Kidney epithelial cell (primary cell): Measurements from ENCODE around the gene NFATC2. TPM values are rescaled to one million over a fixed set of nuclear protein-coding genes. Genes with fewer than 3 reads are reported as not detected.

Source experiments
- DNase-seq: peaks from one replicate; pipeline ENCODE4 v3.0.0-alpha.2; 2010; ENCODE audit warnings: low read depth
- H3K27me3 ChIP-seq: 2 replicates; pipeline ENCODE4 v1.6.0; 2011; ENCODE audit warnings: low read length; ENCODE audit not compliant: control insufficient read depth, insufficient read depth
- H3K36me3 ChIP-seq: 2 replicates; pipeline ENCODE4 v1.5.1; 2011; ENCODE audit warnings: low read length; ENCODE audit not compliant: control insufficient read depth, insufficient read depth
- H3K4me3 ChIP-seq: 2 replicates; pipeline ENCODE4 v1.5.1; 2011; ENCODE audit warnings: low read depth, mild to moderate bottlenecking, control low read depth, low read length
- total RNA-seq: library from RNA; depleted of rRNA; stranded (reverse); fragments of >200 nt; gene quantifications from 2 replicates; pipeline ENCODE4 v1.2.3, GENCODE V29; 2015
- TF ChIP-seq, protein P1 (sequence below): IDR thresholded peaks from 2 replicates; pipeline ENCODE4 v1.5.1; 2011; ENCODE audit warnings: mild to moderate bottlenecking, moderate library complexity, low read length, control low read depth, inconsistent platforms; ENCODE audit not compliant: insufficient read depth, poor library complexity, severe bottlenecking

The NFATC2 gene
- total RNA-seq, 1 donor from 2014 or later = 2.9 TPM

DNA sequence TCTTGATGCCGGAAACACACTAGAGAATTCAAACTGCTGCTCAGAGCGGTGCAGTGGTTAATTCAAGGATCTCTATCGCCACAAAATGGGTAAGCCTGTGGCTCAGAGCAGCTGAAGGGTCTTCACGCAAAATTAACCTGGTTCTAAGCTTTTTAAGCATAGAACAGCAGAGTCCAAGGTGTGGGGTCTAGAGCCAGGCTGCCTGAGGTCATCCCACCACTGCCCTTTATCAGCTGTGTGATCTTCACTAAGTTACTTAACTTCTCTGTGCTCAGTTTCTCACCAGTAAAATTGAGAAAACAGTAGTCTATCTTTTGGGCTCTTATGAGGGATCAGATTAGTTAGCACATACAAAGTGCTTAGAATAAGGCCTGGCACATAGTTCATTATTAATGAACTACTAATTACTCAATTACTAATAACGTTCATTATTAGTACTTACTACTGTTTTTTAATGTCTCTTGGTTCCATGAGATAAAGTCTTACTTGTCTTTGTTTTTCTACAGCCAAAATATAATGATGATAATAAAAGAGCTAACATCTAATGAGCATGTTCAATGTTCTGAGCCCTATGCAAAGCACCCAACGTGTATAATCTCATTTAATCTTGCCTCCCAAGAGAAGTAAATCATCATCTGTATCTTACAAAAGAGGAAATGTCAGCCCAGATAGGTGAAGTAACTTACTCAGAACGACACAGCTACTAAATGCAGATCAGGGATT lies 92.9 kb downstream of the NFATC2 start:
- DNase-seq = no peak
- Histone ChIP-seq H3K27me3 (no peaks in the 10 kb centered on the region), H3K36me3 (no peaks in the 10 kb centered on the region), H3K4me3 (no peak overlapping the region)
- TF ChIP-seq, protein P1, sequence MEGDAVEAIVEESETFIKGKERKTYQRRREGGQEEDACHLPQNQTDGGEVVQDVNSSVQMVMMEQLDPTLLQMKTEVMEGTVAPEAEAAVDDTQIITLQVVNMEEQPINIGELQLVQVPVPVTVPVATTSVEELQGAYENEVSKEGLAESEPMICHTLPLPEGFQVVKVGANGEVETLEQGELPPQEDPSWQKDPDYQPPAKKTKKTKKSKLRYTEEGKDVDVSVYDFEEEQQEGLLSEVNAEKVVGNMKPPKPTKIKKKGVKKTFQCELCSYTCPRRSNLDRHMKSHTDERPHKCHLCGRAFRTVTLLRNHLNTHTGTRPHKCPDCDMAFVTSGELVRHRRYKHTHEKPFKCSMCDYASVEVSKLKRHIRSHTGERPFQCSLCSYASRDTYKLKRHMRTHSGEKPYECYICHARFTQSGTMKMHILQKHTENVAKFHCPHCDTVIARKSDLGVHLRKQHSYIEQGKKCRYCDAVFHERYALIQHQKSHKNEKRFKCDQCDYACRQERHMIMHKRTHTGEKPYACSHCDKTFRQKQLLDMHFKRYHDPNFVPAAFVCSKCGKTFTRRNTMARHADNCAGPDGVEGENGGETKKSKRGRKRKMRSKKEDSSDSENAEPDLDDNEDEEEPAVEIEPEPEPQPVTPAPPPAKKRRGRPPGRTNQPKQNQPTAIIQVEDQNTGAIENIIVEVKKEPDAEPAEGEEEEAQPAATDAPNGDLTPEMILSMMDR = no peak

DNA sequence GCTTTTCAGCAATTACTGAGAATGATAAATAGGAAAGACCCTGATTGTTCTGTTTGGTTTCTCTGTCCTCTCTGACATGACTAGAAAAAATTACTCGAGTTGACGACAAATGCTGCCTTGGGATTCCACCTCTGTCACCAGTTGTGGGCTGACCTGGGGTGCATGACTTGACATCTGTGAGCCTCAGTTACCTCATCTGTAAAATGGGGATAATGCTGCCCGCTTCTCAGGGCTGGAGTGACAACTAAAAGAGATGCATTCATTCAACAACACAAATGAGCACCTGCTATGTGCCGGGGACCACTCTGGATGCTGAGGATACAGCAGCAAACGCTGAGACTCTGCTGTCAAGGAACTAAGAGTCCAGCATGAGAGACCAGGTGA lies 94.8 kb downstream of the NFATC2 start:
- TF ChIP-seq, protein P1 = no peak
- Histone ChIP-seq H3K27me3 (no peaks in the 10 kb centered on the region), H3K36me3 (no peaks in the 10 kb centered on the region), H3K4me3 (no peak overlapping the region)
- DNase-seq = no peak

DNA sequence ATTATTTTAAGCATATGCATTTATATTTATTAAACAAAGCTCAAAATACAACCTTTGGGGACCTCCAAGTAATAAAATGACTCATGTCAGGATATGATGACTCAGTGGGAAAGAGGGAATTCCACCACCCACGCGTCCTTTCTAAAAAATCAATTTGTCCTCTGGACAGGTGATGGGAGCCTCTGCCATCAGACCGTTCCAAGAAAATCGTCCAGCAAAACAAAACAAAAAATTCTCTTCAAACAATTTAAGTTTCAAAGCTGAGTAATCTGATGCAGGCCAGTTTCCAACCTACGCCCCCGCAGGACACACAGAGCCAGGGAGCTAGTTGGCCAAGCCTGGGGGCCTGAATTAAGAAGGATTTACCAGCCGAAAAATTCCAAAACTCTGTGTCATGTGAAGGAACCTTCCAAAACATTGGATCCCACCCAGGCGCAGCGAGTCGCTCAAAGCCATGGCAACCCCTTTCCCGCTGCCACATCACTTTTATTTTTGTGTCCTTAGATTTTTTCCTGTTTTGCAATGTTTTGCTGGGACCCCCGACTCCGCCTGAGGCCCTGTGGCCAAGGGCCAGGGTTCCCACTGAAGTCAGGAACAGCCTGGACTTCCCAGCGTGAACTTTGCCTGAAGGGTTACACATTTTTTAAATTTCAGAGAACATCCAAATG lies 95.3 kb downstream of the NFATC2 start:
- peak; percentile 81 for DNase-seq
- Histone ChIP-seq H3K36me3 (no peaks in the 10 kb centered on the region), H3K4me3 (no peak overlapping the region), H3K27me3 (no peaks in the 10 kb centered on the region)
- TF ChIP-seq, protein P1 = no peak

DNA sequence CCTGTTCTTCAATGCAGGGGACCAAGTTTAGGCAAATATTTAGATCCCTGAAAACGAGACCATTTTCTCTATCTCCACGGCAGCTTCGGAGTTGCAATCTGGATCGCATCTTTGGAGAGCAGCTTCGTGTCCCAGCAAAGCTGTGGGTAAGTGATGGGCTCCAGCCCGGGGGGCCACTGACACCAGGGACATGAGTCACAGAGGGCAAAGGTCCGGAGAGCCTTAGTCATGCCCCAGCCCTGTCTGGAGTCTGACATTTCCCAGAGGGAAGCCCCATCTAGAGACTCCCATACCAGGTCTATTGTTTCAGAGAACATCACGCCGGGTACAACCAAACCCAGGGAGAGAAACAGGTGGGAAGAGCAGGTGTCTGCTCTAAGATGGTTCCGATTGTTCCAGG lies 95.9 kb downstream of the NFATC2 start:
- TF ChIP-seq, protein P1 = no peak
- no peaks in the 10 kb centered on the region for H3K36me3 ChIP-seq
- H3K4me3 ChIP-seq = no peak overlapping the region
- DNase-seq = peak; percentile 56
- no peaks in the 10 kb centered on the region for H3K27me3 ChIP-seq

DNA sequence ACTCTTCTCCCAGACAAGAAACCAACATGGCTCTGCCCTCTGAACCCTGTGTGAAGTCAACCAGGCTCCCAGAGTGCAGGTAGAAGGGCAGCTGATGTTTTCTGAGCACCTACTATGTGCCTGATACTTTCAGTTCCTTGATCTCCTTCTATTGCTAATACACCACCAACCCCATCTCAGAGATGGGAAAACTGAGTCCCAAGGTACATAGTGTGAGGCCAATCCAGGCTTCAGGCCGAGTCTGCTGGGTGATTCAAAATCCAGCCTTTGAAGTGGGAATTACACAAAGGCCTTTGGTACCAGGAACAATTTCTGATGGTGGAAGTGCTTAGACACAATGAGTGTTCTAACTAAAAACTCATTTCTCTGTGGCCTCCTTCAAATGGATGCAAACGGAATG lies 96.3 kb downstream of the NFATC2 start:
- DNase-seq = no peak
- TF ChIP-seq, protein P1 = no peak
- H3K4me3 ChIP-seq = no peak overlapping the region
- no peaks in the 10 kb centered on the region for H3K36me3 ChIP-seq
- H3K27me3 ChIP-seq = no peaks in the 10 kb centered on the region
